ENCODE results near the gene CEACAM21.
"Not testable (repeated sequence)": the region's sequence is repeated elsewhere in the genome, so short reads cannot be mapped to it uniquely, and the experiment has no call there.

CEACAM21 gene

DNA sequence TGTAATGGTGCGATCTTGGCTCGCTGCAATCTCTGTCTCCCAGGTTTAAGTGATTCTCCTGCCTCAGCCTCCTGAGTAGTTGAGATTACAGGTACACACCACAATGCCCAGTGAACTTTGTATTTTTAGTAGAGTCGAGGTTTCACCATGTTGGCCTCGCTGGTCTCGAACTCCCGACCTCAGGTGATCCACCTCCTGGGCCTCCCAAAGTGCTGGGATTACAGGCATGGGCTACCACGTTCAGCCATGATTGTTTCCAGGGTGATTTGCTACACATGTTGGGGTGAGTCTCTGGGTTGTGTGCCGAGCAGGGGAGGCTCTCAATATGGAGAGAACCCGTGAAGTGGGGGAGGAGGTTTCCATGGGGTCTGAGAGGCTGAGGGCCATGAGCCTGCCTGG, 24.8 kb upstream of the CEACAM21 start:
- no peak for DNase-seq

DNA sequence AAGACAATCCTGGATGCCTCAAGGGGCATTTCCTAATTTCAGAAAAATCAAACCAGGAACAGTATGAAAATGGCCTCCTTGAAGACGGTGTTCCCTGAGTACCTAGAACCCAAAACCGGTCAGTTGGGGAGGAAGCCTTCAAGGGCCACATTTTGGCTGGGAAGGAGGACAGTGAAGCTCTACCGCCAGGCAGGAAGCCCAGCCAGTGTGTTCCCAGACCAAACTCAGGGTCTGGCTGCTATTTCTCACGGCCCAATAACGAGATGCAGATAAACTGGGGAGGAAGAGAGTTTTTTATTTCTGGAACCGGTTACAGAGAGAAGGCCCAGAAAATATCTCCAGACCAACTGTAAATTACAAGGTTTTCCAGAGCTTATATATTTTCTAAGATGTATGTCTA, 24.3 kb upstream of the CEACAM21 start:
- no peak for DNase-seq

GRCh38 chr19:41552558-41552957, 23.4 kb upstream of the CEACAM21 start:
- DNase-seq = no peak

DNA sequence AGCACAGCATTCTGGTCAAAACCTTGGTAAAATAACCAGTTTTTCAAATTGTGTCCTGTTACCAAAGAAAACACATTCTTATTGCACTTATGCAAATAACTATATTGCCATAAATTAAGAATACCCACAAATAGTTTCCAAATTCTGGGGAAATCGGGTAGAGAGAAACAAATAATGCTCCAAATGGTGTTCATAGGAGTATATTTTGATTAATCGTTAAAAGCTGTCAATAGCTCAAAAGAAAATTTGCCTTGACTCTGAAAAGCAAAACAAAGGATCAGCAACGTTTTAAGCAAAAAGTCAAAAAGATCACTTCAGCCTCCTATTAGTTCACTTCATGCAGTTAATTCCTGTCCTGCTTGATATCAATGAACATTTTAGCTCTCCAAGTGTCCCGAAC, 22.2 kb upstream of the CEACAM21 start:
- DNase-seq = no peak

- DNase-seq = peak; percentile 45
Measured at GRCh38 chr19:41554907-41555306, 21.1 kb upstream of the CEACAM21 start.

- DNase-seq = no peak
Measured at GRCh38 chr19:41555748-41556147, 20.2 kb upstream of the CEACAM21 start.

GRCh38 chr19:41563854-41564514, 12.0 kb upstream of the CEACAM21 start:
- peak; percentile 48 for DNase-seq

DNA sequence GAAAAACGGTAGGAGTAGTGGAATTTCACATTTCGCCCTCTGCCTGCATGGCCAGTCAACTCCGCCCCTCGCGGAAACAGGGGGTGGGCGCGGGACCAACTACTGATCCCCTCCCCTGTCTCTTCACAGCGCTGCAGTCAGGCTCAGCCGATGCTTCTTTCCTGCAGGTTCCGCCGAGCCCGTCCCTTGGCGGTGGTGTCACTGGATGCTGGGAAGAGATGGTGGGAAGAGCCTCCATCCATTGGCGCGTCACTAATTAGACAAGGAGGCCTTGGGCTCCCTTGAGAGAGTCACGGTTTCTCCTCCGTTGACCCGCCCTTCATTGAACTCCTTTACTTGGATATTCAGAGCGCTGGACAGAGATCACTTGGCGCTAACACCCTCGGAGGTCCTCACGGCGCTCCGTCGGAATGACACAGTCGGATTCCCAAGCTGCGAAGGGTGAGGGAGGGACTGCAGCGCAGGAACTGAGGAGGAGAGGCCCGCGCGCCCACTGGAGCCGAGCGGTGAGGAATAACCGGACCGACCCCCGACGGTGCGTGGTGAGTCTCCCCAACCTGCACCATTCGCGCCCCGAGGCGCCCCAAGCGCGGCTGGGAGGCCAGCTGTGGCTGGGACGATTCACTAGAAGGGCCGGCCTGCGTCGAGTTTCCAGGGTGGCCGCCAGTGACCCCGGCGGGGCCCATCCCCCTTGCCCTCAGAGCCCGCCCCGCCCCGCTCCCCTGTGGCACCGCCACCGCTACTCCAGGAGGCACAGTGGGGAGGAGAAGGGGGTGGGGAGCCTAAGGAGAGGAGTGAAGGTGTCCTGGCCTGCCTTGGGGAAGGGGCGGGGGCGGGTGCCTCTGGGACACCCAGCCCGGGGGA, 11.2 kb upstream of the CEACAM21 start:
- no peak for DNase-seq

DNA sequence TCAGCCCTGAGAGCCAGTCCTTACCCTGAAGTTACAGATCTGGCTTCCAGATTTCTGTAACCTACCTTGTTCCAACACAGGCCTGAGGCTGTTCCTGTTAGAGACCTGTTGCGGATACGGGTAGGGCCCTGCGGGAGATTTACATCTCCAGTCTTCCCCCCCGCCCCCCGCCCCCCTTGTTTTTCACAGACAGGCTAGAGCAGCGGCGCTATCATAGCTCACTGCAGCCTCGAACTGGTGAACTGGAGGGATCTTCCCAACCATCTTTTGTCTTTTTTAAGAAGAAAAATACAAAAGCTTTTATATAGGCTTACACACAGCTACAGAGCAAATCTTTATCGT, 10.6 kb upstream of the CEACAM21 start:
- DNase-seq = no peak

GRCh38 chr19:41566001-41566400, 10.0 kb upstream of the CEACAM21 start:
- DNase-seq = no peak

- DNase-seq = no peak
Measured at GRCh38 chr19:41569481-41570150, 6.3 kb upstream of the CEACAM21 start.

DNA sequence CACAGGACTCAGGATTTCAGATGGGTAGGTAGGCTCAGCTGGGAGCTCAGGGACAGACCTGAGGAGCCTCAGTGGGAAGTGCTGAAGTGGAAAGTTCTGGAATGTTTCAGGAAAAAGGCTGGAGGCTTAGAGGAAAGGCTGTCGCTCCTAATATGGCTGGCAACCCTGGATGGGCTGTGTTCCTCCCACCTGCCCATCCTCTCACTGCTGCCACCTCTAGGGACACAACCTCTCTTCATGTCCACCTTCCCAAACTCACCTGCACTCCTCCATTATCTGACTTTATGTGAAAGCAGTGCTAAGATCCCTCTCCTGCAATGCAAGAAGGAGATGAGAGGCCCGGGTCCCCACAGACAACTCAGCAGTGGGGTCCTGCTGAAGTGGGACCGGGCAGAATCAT, 5.8 kb upstream of the CEACAM21 start:
- DNase-seq = no peak

- DNase-seq = peak; percentile 81
Measured at GRCh38 chr19:41570639-41571112, 5.3 kb upstream of the CEACAM21 start.

DNA sequence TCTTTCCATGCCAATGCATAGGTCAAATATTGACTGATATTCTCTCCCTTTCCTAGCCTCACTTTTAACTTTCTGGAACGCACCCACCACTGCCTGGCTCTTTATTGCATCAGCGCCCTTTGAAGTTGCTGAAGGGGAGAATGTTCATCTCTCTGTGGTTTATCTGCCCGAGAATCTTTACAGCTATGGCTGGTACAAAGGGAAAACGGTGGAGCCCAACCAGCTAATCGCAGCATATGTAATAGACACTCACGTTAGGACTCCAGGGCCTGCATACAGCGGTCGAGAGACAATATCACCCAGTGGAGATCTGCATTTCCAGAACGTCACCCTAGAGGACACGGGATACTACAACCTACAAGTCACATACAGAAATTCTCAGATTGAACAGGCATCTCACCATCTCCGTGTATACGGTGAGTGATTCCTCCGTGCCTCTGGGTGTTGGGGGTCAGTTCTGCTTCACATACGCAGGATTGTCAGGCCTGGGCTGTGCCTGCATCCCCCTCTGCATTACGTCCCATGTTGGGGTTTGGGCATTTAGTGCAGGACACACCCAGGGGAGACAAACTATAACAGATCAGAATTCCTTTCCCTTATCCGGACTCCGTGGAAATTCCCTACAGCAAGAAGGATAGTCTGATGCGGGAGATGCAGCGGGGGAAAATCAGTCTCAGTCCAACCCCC, 1.3 kb downstream of the CEACAM21 start:
- DNase-seq = no peak

GRCh38 chr19:41577833-41578232, 1.9 kb downstream of the CEACAM21 start:
- no peak for DNase-seq

- DNase-seq = no peak
Measured at GRCh38 chr19:41578886-41579285, 2.9 kb downstream of the CEACAM21 start.

GRCh38 chr19:41581068-41581467, 5.1 kb downstream of the CEACAM21 start:
- not testable (repeated sequence) for DNase-seq

GRCh38 chr19:41582577-41583182, 6.7 kb downstream of the CEACAM21 start:
- not testable (repeated sequence) for DNase-seq

DNA sequence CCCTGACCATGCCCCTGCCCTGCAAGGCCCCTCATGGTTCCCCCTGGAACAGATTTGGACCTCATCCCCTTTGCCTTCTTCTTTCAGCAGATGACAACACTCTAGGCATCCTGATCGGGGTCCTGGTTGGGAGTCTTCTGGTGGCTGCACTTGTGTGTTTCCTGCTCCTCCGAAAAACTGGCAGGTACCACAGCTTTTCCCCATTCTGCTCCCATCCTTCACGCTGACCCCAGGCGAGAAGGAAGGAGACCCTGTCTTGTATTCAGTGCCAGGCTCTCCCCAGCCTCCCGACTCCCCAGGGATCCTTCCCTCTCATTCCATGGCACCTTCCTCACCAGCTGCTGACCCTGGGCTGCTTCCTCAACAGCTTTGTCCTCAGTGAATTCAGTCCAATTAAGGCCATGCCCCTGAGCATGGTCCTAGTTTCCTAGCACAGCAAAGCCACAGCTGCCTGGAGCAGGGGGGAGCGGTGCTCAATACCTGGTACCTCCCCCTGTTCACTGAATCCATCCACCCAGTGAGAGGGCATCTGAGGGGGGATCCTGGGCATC, 8.4 kb downstream of the CEACAM21 start:
- DNase-seq = no peak

- DNase-seq = no peak
Measured at GRCh38 chr19:41584931-41585330, 9.0 kb downstream of the CEACAM21 start.

- DNase-seq = no peak
Measured at GRCh38 chr19:41586064-41586463, 10.1 kb downstream of the CEACAM21 start.

- DNase-seq = no peak
Measured at GRCh38 chr19:41587101-41587837, 11.3 kb downstream of the CEACAM21 start.

Measured in activated gamma-delta T cell treated with Interleukin-2 at 50 U/mL for 16 hours (primary cell).